HG03520 (cell line): Measurements from ENCODE around the gene GRIK5.

Experiments
- ATAC-seq: cut with Tn5 transposase; IDR thresholded peaks from one replicate; pipeline ENCODE4 v1.9.1; 2021; ENCODE audit warnings: mild to moderate bottlenecking, moderate library complexity; ENCODE audit not compliant: unreplicated experiment

GRIK5 gene

GRCh38 chr19:42078538-42079275, 8.7 kb upstream of the GRIK5 start:
- ATAC-seq: no peak

GRCh38 chr19:42078058-42078457, 8.1 kb upstream of the GRIK5 start:
- ATAC-seq: no peak

GRCh38 chr19:42076380-42076944, 6.5 kb upstream of the GRIK5 start:
- ATAC-seq: no peak

- peak; percentile 87 for ATAC-seq
Observed at GRCh38 chr19:42075616-42076379, 5.8 kb upstream of the GRIK5 start, which contains the start of gene ZNF574. TSS of gene ZNF574 (plus strand) at chr19:42076166. CDS start at chr19:42078607, 2,441 bp downstream.

GRCh38 chr19:42075364-42075615, 5.3 kb upstream of the GRIK5 start:
- no peak for ATAC-seq

GRCh38 chr19:42074513-42075363, 4.7 kb upstream of the GRIK5 start:
- no peak for ATAC-seq

GRCh38 chr19:42071247-42071646, 1.2 kb upstream of the GRIK5 start:
- ATAC-seq: no peak

GRCh38 chr19:42068756-42069571, 1.0 kb downstream of the GRIK5 start:
- no peak for ATAC-seq

- no peak for ATAC-seq
Observed at GRCh38 chr19:42068361-42068755, 1.6 kb downstream of the GRIK5 start.

- no peak for ATAC-seq
Observed at GRCh38 chr19:42067315-42067888, 2.6 kb downstream of the GRIK5 start.

GRCh38 chr19:42066075-42066754, 3.8 kb downstream of the GRIK5 start:
- no peak for ATAC-seq

GRCh38 chr19:42065511-42065910, 4.5 kb downstream of the GRIK5 start:
- no peak for ATAC-seq

GRCh38 chr19:42065051-42065450, 5.0 kb downstream of the GRIK5 start:
- ATAC-seq: no peak

- no peak for ATAC-seq
Observed at GRCh38 chr19:42064432-42064831, 5.6 kb downstream of the GRIK5 start.

GRCh38 chr19:42062381-42062780, 7.6 kb downstream of the GRIK5 start:
- no peak for ATAC-seq

- no peak for ATAC-seq
Observed at GRCh38 chr19:42060117-42060516, 9.9 kb downstream of the GRIK5 start.

GRCh38 chr19:42059196-42059595, 10.8 kb downstream of the GRIK5 start:
- no peak for ATAC-seq

GRCh38 chr19:42057846-42058245, 12.2 kb downstream of the GRIK5 start:
- ATAC-seq: no peak

- no peak for ATAC-seq
Observed at GRCh38 chr19:42054205-42054604, 15.8 kb downstream of the GRIK5 start.
